GM19240 (cell line): ENCODE measurements around the gene MYBPC3.
"Not testable (repeated sequence)": the region's sequence is repeated elsewhere in the genome, so short reads cannot be mapped to it uniquely, and the experiment has no call there.

Source experiments
- DNase-seq: peaks from one replicate; pipeline ENCODE4 v3.0.0; 2011; ENCODE audit warnings: low spot score; ENCODE audit not compliant: insufficient read length

Gene MYBPC3

DNA sequence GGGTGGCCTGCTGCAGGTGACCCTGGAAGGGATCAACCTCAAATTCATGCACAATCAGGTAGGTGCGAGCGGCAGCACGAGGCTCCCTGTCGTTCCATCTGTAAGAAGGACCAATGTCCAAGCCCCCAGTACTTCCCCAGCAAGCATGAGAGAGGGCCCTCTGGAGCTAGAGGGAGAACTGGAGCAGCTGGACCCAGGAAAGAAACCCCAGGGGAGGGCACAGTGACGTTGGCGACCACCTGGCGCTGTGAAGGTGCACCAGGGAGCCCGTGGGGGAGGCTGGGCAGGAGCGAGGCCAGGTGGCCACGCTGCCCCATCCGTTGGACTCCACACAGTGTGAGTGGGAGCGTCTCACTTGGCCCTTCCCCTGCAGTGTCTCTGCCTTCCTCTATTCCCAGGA, 28.0 kb downstream of the MYBPC3 start:
- no peak for DNase-seq

DNA sequence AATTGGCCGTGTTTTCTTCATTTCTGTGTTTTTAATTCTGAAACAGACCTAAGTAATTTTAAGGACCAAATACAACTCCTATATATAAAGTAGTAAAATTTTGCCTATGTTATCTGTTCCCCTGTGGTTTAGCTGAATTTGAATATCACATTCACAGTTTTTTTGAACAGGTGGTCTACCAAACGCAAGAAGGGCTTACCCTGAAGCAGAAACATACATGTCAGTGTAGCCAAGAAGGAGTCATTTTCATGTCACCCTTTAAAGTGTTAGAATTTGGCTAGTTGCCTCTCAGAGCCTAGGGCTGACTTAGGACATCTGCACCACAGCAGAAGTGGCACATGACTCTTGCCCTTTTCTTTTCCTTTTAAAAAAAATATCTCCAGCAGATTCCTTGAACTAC, 34.3 kb downstream of the MYBPC3 start:
- DNase-seq, result no peak

DNA sequence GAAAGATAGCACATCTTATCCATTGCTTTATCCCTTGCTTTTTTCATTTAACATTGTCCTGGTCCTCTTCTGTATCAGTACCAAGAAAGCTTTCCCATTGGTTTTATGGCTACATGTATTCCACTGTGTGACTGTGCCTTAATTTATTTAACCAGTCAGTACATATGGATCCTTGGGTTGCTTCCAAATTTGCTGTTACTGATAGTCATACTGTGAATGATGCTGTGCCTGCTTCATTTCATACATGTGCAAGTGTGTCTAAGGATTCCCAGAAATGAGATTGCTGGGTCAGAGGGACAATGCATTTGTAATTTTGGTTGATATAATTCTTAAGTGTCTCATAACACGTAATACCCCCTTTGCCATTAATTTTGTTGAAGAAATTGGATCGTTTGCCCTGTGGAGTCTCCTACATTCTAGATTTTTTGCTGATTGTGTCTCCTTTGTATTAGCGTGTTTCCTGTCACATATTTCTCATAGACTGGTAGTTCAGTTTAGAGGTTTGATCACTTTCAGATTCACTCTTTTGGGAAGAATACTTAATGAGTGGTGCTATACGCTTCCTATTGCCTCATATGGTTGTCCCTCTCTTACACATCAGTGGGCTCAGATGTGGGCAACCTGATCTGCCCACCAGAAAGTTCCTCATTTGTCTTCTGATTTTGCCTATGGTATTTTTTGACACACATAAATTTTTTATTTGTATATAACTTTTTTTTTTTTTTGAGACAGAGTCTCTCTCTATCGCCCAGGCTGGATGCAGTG, 35.3 kb downstream of the MYBPC3 start:
- DNase-seq, result no peak

DNA sequence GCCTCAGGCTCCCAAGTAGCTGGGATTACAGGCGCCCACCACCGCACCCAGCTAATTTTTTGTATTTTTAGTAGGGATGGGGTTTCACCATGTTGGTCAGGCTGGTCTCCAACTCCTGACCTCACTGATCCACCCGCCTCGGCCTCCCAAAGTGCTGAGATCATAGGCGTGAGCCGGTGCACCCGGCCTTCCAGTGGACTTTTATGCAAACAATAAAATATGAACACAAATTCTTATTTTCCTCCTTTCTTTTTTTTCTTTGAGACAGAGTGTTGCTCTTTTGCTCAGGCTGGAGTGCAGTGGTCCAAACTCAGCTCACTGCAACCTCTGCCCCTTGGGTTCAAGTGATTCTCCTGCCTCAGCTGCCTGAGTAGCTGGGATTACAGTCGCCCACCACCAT, 36.0 kb downstream of the MYBPC3 start:
- DNase-seq, result not testable (repeated sequence)

DNA sequence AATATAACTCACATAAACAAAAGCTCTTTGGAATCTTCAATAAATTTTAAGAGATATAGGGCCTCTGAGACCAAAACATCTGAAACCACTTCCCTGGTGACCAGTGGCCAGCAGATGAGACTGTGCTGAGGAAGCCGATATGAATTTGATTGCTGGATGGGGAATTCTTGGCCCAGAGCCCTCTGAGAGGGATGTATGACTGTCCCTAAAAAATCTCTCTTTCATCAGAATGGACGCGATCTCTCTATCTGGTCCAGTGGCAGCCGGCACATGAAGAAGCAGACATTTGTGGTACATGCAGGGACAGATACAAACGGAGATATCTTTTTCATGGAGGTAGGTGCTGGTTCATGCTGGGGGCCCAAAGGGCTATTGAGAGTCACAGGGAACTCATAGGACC, 37.5 kb downstream of the MYBPC3 start:
- DNase-seq, result no peak

DNA sequence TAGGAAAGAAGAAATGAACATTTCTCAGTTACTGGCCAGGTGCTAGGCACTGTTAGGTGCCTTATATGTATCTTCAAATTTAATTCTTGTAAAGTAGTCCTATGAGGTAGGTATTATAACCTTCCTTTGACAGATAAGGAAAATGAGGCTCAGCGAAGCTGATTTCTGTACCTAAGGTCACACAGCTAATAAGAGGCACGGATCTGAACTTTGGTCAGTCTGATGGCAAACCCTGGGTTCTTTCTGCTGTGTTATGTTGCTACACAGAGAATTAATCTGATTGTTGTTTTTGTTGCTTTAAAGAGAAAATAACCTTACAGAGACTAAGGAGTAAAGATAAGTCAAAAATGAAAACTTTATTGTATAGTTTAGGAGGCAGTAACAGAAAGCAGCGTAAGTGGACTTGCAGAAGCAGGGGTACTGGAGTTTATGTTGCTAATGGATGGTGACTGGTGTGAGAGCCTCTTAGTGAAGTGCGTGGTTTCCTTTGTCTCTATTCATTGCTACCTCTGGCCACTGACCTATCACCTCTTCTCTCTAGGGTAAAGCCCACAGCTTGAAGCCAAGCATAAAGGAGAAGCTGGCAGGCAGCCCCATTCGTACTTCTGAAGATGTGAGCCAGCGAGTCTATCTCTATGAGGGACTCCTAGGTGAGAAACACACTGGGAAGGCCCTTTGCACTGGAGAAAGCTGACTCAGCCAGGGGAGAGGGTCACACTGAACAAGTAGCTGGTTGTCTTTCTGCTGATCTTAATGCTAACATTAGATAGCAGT, 44.3 kb downstream of the MYBPC3 start:
- DNase-seq, result no peak

DNA sequence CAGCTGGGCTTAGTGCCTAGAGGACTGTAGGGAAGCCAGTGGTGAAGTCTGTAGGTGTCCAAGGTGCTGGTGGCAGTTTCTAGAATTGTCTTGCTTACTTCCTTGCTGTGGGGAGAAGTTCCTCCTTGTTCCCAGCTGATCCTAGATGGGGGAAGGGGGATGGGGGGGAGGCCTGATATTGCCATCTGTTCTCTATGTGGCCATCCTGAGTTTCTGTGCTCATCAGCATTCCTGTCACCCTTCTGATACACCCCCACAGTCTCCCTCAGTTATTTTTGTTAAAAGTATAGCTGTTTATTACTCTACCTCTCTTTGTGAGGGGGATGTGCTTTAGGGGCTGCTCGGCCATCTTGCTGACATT, 46.0 kb downstream of the MYBPC3 start:
- DNase-seq, result no peak

DNA sequence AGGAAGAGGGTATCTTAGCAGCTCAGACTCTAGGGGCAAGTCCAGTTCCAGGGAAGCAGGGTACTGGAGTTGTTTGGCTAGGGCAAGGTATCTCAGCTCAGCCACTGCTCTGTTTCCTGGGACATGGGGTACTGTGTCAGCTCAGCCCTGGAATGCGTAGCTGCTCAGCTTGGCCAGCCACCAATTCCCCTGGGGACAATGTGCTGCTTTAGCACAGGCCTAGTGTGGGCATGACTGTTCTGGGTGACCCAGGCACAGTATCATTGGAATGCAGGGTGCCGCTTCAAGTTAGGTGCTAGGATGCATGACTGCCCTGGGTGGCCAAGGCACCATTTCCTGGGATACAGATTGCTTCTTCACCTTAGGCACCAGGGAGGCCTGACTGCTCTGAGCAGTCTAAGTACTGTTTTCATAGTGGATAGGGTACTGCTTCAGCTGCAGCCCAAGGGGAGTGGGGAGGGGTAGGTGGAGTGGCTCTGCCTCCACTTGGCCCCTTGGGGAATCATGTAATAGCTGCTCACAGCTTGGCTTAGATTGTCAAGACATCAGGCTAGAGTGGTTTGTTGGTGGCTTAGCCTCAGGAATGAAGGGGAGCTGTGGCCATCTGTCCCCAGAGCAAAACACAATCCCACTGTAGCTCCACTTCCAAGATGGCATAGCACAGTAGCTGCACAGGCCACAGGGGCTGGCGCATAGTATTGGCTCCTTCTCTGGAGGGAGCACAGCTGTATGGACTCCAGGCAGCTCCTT, 46.6 kb downstream of the MYBPC3 start:
- no peak for DNase-seq

DNA sequence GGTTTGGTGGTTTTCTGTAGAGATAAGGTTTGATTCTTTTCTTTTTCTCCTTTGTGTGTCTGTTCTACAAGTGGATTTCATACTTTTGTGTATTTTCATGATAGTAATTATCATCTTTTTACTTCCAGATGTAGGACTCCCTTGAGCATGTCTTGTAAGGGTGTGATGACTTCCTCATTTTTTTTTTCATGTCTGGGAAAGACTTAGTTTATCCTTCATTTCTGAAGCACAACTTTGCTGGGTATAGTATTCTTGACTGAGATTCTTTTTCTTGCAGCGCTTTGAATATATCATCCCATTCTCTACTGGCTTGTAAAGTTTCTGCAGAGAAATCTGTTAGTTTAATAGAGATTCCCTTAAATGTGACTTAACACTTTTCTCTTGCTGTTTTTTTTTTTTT, 49.6 kb downstream of the MYBPC3 start:
- no peak for DNase-seq

DNA sequence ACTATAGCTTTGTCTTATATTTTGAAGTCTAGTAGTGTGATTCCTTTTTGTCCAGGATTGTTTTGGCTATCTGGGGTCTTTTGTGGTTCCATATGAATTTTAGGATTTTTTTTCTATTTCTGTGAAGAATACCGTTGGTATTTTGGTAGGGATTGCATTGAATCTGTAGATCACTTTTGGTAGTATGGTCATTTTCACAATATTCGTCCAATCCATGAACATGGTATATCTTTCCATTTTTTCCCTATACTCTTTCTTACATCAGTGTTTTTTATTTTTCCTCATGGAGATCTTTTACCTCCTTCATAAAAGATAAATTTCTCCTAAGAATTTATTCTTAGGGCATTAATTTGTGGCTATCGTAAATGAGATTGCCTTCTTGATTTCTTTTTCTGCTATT, 53.4 kb downstream of the MYBPC3 start:
- no peak for DNase-seq

DNA sequence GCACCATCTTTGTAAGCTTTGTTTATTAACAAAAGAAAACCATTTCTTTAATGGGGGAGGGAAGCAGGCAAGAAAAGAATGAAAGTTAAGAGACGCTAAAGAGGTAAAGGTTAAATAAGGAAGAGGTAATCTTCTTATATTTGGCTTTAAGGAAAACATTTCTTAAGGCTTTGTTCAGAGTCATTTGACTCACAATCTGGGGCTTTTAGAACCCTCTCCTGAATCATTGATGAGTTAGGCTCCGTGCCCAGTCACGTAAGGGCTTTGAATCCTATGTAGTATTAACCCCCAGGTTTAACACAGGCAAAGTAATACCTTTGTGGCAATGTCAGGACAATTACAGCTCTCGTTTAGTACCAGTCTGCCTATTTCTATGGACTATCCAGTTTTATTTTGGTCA, 56.5 kb downstream of the MYBPC3 start:
- no peak for DNase-seq

DNA sequence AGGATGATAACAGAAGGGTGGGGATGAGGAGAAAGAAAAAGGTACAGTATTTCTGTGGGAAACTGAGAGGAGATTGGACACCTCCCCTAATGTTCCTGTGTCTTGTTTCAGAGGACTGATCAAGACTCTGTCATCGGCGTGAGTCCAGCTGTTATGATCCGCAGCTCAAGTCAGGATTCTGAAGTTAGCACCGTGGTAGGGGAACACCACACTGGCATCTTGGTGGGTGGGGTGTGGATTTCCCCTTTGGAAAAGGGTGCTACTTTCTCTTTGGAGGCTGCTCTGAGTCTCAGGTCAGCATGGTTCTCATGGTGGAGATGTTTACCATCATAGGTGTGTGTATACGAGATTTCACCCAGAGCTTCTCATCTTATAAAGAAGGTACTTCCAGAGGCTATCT, 57.1 kb downstream of the MYBPC3 start:
- no peak for DNase-seq

DNA sequence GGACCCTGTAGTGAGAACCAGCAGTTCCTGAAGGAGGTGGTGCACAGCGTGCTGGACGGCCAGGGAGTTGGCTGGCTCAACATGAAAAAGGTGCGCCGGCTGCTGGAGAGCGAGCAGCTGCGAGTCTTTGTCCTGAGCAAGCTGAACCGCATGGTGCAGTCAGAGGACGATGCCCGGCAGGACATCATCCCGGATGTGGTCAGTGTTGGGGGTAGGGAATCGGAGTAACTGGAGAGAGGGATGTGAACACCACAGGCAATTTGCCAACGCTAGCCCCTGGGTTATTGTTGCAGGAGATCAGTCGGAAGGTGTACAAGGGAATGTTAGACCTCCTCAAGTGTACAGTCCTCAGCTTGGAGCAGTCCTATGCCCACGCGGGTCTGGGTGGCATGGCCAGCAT, 62.6 kb downstream of the MYBPC3 start:
- DNase-seq, result no peak

DNA sequence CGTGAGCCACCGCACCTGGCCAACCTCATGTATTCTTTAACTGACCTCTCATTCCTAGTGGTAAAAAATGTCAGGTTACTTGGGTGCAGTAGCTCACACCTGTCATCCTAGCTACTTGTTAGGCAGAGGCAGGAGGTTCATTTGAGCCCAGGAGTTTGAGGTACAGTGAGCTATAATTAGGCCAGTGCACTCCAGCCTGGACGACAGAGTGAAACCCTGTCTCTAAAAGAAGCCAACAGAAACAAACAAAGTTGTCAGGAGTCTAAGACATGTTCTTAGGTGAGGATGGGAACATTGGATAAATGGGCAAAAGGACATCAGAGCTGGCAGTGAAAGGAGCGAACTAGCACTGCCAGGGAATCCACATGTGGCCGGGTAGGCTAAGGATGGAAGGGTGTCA, 64.4 kb downstream of the MYBPC3 start:
- DNase-seq, result no peak

DNA sequence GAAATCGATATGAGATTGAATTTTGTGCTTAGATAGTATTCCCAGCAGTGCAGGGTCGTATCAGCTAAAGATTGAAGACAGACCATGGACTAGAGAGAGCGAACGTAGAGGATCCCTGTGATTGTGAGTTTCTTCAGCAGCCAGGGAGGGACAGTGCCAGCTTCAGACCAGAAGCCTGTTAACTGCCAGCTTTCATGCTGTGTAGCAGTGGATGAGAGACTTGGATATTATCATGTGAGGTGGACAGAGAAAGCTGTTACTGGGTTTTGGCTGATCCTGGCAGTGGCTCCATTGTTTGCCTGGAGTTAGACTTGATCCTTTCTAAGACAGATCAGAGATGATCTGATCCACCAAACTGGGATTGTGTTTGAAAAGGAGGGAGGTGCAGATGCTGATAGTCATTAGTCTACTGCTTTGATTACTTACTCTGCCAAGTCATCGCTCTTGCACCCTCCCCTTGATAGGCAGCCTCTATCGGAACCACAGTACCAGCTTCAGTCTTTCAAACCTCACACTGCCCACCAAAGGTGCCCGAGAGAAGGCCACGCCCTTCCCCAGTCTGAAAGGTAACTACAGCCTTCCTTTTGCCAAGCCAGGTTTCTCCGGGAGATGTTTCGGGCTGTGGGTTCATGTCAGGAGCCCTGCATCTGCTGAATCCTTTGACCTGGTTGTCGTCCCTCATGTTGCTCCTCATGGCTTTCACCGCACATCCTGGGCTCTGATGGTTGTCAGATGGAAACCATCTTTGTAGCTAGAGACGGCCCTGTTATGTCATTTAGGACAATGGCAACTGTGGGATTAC, 66.3 kb downstream of the MYBPC3 start:
- no peak for DNase-seq

DNA sequence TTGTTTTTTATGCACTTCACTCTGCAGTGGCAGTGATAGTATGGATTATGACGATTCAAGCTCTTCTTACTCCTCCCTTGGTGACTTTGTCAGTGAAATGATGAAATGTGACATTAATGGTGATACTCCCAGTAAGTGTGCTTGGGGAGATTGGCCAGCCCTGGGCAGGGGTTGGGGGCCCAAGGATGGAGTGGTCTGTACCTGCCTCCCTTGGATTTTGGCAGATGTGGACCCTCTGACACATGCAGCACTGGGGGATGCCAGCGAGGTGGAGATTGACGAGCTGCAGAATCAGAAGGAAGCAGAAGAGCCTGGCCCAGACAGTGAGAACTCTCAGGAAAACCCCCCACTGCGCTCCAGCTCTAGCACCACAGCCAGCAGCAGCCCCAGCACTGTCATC, 68.4 kb downstream of the MYBPC3 start:
- DNase-seq, result no peak

DNA sequence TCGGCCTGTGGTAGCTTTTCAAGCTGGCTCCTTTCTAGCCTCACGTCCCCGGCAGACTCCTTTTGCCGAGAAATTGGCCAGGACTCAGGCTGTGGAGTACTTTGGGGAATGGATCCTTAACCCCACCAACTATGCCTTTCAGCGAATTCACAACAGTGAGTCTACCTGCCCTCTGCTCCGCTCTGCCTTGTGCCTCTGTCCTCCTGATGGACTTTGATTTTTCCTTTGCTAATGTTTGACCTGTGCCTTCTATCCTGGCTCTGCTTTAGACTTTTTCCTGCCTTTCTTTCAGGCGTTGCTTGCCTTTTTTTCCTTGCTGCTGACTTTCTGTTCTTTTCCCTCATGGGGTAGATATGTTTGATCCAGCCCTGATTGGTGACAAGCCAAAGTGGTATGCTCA, 70.0 kb downstream of the MYBPC3 start:
- DNase-seq, result no peak
